HG03521 (cell line): ENCODE results near the gene SMIM45.
"Not testable (repeated sequence)": the region's sequence is repeated elsewhere in the genome, so short reads cannot be mapped to it uniquely, and the experiment has no call there.

Source experiments
- ATAC-seq: cut with Tn5 transposase; IDR thresholded peaks from one replicate; pipeline ENCODE4 v1.9.1; 2021; ENCODE audit warnings: mild to moderate bottlenecking, moderate library complexity; ENCODE audit not compliant: unreplicated experiment

SMIM45 gene

GRCh38 chr22:41933411-41934177, 18.4 kb upstream of the SMIM45 start:
- no peak for ATAC-seq

- no peak for ATAC-seq
Measured at GRCh38 chr22:41934284-41935014, 17.5 kb upstream of the SMIM45 start.

- no peak for ATAC-seq
Measured at GRCh38 chr22:41935015-41935351, 17.0 kb upstream of the SMIM45 start.

GRCh38 chr22:41935509-41935908, 16.4 kb upstream of the SMIM45 start:
- ATAC-seq: no peak

GRCh38 chr22:41936894-41937169, 15.1 kb upstream of the SMIM45 start:
- no peak for ATAC-seq

- ATAC-seq: peak; percentile 58
Measured at GRCh38 chr22:41939981-41940831, 11.7 kb upstream of the SMIM45 start.

- ATAC-seq: no peak
Measured at GRCh38 chr22:41940832-41941765, 10.9 kb upstream of the SMIM45 start.

- ATAC-seq: no peak
Measured at GRCh38 chr22:41943661-41944209, 8.2 kb upstream of the SMIM45 start.

- ATAC-seq: peak; percentile 79
Measured at GRCh38 chr22:41946629-41947423, 5.1 kb upstream of the SMIM45 start, which contains the start of gene CENPM. Gene CENPM (minus strand): TSS chr22:41947152. CDS start chr22:41947076, 76 bp downstream.

GRCh38 chr22:41947424-41948080, 4.4 kb upstream of the SMIM45 start:
- no peak for ATAC-seq

GRCh38 chr22:41948142-41948541, 3.8 kb upstream of the SMIM45 start:
- no peak for ATAC-seq

GRCh38 chr22:41948928-41949296, 3.0 kb upstream of the SMIM45 start:
- ATAC-seq: not testable (repeated sequence)

GRCh38 chr22:41949297-41949965, 2.5 kb upstream of the SMIM45 start:
- ATAC-seq: no peak

GRCh38 chr22:41952713-41953112, 763 bp downstream of the SMIM45 start:
- ATAC-seq: no peak

- ATAC-seq: no peak
Measured at GRCh38 chr22:41957941-41958556, 6.1 kb downstream of the SMIM45 start.

- ATAC-seq: no peak
Measured at GRCh38 chr22:41963453-41964111, 11.6 kb downstream of the SMIM45 start.

- no peak for ATAC-seq
Measured at GRCh38 chr22:41964112-41964491, 12.2 kb downstream of the SMIM45 start.

GRCh38 chr22:41966225-41966606, 14.3 kb downstream of the SMIM45 start:
- ATAC-seq: no peak
